ENCODE results near the gene IGLL1.
"Not testable (repeated sequence)": the region's sequence is repeated elsewhere in the genome, so short reads cannot be mapped to it uniquely, and the experiment has no call there.

The IGLL1 gene

DNA sequence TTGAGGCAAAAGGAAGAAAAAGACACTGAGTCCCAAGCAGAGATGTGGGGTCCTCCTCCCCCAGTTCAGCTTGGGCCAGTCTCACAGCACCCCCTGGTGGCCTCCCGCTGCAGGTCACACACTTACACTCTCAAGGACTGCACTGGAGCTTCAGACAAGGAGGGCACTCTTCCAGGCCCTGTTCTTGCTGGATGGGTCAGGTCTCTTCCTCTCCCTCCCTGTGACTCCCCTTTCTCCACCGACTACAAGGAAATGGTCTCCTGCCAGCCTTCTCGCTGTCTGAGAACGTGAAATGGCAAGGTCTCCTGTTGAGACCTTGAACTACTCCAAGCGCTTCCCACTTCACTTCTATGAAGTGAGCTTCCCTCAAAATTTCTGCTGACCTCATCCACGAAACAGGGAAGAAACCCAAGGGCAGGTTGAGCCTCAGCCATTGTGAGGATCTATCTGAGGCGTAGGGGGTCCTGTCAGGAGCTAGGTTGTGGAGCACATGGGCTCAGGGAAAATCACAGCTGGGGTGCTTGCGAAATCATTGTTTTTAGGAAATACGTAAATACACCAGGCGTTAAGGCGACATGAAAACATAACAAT is 11.2 kb upstream of the IGLL1 start:
- DNase-seq: no peak

- DNase-seq: no peak
Observed at GRCh38 chr22:23583836-23584235, 3.7 kb upstream of the IGLL1 start.

- no peak for DNase-seq
Observed at GRCh38 chr22:23583153-23583552, 3.1 kb upstream of the IGLL1 start.

GRCh38 chr22:23581260-23581650 is 1.2 kb upstream of the IGLL1 start:
- DNase-seq: no peak

- no peak for DNase-seq
Observed at GRCh38 chr22:23580576-23581259, 628 bp upstream of the IGLL1 start.

- DNase-seq: no peak
Observed at GRCh38 chr22:23579280-23579679, 810 bp downstream of the IGLL1 start.

DNA sequence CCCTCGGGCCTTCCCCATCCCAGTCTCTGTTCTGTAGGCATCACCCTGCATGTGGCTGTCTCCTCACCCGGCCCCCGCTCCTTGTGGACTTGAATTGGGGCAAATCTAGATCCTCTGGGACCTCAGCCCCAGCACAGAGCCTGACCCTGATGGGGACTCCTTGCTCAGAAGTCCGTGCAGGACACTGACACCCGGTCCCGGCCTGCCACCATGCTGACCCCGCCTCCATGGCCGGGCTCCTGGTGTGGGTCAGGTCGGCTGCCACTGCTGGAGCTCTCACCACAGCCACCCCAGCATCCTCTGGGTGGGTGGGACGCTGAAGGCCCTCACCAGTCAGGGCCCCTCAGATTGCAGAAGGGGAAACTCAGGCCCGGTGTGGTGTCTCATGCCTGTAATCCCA is 1.8 kb downstream of the IGLL1 start:
- no peak for DNase-seq

- DNase-seq: no peak
Observed at GRCh38 chr22:23576681-23577080, 3.4 kb downstream of the IGLL1 start.

DNA sequence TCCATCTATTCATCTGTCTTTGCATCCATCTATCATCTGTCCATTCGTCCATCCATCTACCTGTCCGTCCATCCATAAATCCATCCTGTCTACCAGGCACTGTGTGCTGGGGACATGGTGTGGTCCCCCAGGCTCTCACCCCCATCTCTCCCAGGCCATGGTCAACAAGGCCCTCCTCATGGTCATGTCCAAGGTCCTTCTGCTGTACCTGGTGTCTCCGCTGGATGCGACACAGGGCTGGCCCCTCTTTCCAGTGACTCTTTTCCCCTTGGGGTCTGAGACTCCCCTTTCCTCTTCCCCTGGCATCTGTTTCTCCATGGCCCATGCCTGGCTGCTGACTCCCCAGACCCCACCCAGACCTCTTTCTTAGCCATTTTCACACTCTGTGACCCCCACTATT is 4.5 kb downstream of the IGLL1 start:
- DNase-seq: no peak

GRCh38 chr22:23574877-23575276 is 5.2 kb downstream of the IGLL1 start:
- no peak for DNase-seq

GRCh38 chr22:23574371-23574811 is 5.7 kb downstream of the IGLL1 start:
- no peak for DNase-seq

DNA sequence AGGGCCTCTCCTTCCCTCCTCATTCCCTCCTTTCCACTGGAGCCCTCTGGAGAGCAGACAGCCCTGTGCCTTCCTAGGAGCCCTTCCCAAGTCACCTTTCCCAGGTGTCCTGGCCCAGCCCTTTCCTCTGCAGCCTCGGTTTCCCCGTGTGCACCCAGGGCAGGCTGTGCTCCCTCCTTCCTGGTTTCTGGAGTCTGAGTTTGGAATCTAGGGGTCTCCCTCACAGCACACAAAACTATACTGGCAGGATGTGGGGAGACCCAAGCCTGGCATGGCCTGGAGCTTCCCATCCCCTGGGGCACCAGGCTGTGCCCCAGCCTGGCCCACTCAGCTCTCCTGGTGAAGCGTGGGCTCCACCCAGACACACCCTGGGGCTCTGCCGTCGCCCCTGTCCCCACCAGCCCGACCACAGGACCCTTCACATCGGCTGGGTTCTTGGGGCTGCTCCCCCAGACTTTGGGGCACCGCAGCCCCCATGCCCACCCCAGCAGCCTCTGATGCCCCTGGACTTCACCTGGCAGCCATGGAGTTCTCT is 6.3 kb downstream of the IGLL1 start:
- DNase-seq: not testable (repeated sequence)

- not testable (repeated sequence) for DNase-seq
Observed at GRCh38 chr22:23573106-23573505, 7.0 kb downstream of the IGLL1 start.

GRCh38 chr22:23571486-23571885 is 8.6 kb downstream of the IGLL1 start:
- no peak for DNase-seq

- DNase-seq: no peak
Observed at GRCh38 chr22:23570681-23571080, 9.4 kb downstream of the IGLL1 start.

GRCh38 chr22:23569716-23570115 is 10.4 kb downstream of the IGLL1 start:
- DNase-seq: no peak

DNA sequence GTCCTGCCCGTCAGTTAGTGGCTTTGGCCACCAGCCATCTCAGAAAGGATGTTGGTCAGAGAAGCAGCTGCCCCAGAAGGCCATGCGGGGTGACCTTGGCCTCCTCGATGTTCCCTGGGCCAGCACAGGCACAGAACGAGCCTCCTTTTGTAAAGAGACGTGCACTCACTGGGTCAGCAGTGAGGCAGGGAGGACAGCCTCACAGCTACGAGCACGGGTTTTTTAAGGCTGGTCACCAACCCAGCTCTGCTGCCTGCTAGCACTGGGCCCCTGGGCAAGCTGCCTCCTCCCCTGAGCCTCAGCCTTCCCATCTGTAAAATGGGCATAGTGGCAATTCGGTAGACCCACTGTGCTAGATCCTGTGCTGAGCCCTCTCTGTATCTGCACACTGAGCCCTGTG is 10.8 kb downstream of the IGLL1 start:
- no peak for DNase-seq

GRCh38 chr22:23566705-23567475 is 13.2 kb downstream of the IGLL1 start:
- no peak for DNase-seq

DNA sequence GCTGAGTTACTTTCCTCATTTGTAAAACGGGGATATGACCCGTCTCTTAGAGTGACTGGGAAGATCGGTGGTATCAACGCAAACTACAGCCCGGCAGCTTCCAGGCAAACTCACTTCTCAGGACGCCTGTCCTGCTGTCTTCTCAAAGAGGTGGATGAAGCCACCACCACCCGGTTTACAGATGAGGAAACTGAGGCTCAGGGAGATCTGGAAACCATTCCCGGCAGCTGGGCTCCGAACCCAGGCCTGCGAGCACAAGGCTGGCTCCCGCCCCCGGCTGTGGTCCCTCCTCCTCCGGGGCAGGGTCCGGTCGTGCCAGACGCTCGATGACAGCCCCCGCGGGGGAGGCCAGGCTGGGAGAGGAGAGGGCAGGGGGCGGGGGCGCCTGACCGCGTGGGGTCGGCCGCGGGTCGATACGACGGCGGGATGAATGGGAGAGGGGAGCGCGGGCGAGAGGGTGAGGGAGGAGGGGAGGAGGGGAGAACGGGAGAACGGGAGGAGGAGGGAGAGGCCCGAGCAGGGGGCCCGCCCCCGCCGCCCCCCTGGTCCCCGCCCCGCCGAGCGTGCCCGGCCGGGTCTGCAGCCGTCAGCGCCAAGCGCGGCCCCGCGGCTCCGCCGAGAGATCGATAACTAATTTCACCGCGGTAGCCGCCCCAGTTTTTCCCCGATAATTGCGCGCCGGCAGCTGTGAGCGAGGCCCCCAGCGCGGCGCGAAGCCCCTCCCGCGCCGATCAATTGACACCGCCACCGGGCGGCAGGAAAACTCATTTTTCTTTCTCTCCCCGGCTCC is 14.0 kb downstream of the IGLL1 start:
- no peak for DNase-seq

- no peak for DNase-seq
Observed at GRCh38 chr22:23565305-23565914, 14.7 kb downstream of the IGLL1 start.

GRCh38 chr22:23564276-23564675 is 15.8 kb downstream of the IGLL1 start:
- DNase-seq: no peak

DNA sequence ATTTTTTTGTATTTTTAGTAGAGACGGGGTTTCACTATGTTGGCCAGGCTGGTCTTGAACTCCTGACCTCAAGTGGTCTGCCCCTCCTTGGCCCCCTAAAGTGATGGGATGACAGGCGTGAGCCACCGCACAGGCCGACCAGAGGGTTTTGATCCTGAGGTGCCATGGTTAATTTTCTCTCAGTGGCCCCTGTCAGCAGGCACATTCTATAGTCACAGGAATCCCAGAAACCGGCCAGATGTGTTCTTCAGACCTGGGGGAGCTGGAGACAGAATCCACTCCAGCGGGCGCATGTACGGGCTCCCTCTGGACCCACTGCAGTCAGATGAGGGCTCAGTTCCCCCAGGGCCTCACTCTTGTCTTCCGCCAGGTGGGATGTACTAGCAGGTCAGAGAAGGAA is 17.0 kb downstream of the IGLL1 start:
- DNase-seq: no peak

- DNase-seq: no peak
Observed at GRCh38 chr22:23562186-23562585, 17.9 kb downstream of the IGLL1 start.

Measured in cortex of kidney (tissue), 1 donor.